ENCODE data around the gene PAX5. TPM values are rescaled to one million over a fixed set of nuclear protein-coding genes. Genes with fewer than 3 reads are reported as not detected.

Gene PAX5
- total and polyA plus RNA-seq, 2 of the 13 experiments (the other 11 are each of a cell fraction or from before 2014, with no cell fraction given): not detected

DNA sequence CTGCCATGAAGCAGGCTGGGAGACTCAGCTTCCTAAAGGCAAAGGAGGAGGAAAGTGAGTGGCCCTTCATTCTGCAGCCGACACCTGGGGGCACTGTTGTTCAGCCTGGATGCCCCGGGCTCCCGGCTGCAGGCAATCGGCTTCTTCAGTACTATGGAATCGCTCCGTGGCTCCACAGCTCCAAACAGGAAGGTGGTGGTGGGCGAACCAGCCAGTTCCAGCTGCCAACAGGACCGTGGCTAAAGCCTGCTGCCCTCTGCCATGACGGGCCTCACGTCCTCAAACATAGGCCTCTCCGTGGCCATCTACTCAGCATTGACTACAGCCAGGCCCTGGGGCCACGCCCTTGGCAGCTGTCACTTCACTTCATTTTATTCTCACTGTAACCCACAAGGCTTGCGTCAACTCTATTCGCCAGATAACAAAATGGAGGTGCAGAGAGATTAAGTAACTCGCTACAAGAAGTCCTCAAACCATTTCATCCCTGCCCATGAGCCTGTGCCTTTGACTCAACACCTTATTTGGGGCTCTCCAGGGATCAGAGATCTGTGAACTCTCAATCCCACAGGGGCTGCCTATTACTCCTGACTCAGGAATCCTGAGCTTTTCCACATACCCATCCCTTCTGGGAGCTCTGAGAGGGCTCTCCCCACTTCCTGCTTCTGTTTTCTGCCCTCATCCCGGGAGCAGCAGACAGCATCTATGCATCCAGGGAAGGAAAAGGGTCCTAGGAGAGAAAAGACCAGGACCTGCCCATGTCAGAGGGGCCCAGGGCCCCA lies 38.0 kb downstream of the PAX5 start (continued):
- peak; percentile 48 for TF ChIP-seq ZNF687 (CRISPR knock-in tag; IDR thresholded peaks at IDR 0.05)
- no peak for TF ChIP-seq ZBTB42 (CRISPR knock-in tag; IDR thresholded peaks at IDR 0.05)
- peak; percentile 93 for TF ChIP-seq STAG1 (CRISPR knock-in tag; IDR thresholded peaks at IDR 0.05)
- TF ChIP-seq, protein P1, sequence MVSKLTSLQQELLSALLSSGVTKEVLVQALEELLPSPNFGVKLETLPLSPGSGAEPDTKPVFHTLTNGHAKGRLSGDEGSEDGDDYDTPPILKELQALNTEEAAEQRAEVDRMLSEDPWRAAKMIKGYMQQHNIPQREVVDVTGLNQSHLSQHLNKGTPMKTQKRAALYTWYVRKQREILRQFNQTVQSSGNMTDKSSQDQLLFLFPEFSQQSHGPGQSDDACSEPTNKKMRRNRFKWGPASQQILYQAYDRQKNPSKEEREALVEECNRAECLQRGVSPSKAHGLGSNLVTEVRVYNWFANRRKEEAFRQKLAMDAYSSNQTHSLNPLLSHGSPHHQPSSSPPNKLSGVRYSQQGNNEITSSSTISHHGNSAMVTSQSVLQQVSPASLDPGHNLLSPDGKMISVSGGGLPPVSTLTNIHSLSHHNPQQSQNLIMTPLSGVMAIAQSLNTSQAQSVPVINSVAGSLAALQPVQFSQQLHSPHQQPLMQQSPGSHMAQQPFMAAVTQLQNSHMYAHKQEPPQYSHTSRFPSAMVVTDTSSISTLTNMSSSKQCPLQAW (CRISPR knock-in tag; IDR thresholded peaks at IDR 0.05): 0 out of 2 replicates have a peak, but pooled peaks have one; percentile 57

Measured in HepG2 (cell line).